HEK293 (cell line): ENCODE results near the gene MRPL44.

Experiments
- GFI1B ChIP-seq: fragments of 450-650 bp; formaldehyde crosslinking; IDR thresholded peaks from 2 replicates; pipeline ENCODE4 v1.5.1; 2016; ENCODE audit warnings: missing biosample characterization, missing genetic modification characterization
- KLF1 ChIP-seq: fragments of 450-650 bp; formaldehyde crosslinking; IDR thresholded peaks from 2 replicates; pipeline ENCODE4 v1.5.1; 2016; ENCODE audit warnings: missing biosample characterization, missing genetic modification characterization
- KLF10 ChIP-seq: fragments of 450-650 bp; IDR thresholded peaks from 2 replicates; pipeline ENCODE4 v1.5.1; 2018; ENCODE audit warnings: missing biosample characterization, mild to moderate bottlenecking, missing genetic modification characterization
- PRDM1 ChIP-seq: fragments of 450-650 bp; formaldehyde crosslinking; IDR thresholded peaks from 2 replicates; pipeline ENCODE4; 2016; ENCODE audit warnings: missing biosample characterization, missing genetic modification characterization
- SCRT1 ChIP-seq: fragments of 450-650 bp; formaldehyde crosslinking; IDR thresholded peaks from 2 replicates; pipeline ENCODE4 v1.5.1; 2016; ENCODE audit warnings: missing biosample characterization, missing genetic modification characterization, borderline replicate concordance
- ZBTB17 ChIP-seq: fragments of 450-650 bp; formaldehyde crosslinking; IDR thresholded peaks from 2 replicates; pipeline ENCODE4 v1.5.1; 2016; ENCODE audit warnings: missing biosample characterization, missing genetic modification characterization
- ZBTB20 ChIP-seq: fragments of 450-650 bp; formaldehyde crosslinking; IDR thresholded peaks from 2 replicates; pipeline ENCODE4 v1.5.1; 2016; ENCODE audit warnings: missing biosample characterization, missing genetic modification characterization
- ZBTB26 ChIP-seq: fragments of 450-650 bp; formaldehyde crosslinking; optimal IDR thresholded peaks from 2 replicates; pipeline ENCODE3; 2016; ENCODE audit warnings: missing biosample characterization, mild to moderate bottlenecking, missing genetic modification characterization
- ZBTB48 ChIP-seq: fragments of 450-650 bp; formaldehyde crosslinking; IDR thresholded peaks from 2 replicates; pipeline ENCODE4 v1.5.1; 2016; ENCODE audit warnings: missing biosample characterization, missing genetic modification characterization
- ZBTB49 ChIP-seq: fragments of 450-650 bp; formaldehyde crosslinking; IDR thresholded peaks from 2 replicates; pipeline ENCODE4 v1.5.1; 2016; ENCODE audit warnings: missing biosample characterization, missing genetic modification characterization, low read depth
- ZBTB7A ChIP-seq: fragments of 450-650 bp; formaldehyde crosslinking; IDR thresholded peaks from 2 replicates; pipeline ENCODE4 v1.5.1; 2016; ENCODE audit warnings: low read depth, missing biosample characterization, missing genetic modification characterization
- ZFP37 ChIP-seq: fragments of 450-650 bp; formaldehyde crosslinking; IDR thresholded peaks from 2 replicates; pipeline ENCODE4 v1.5.1; 2016; ENCODE audit warnings: missing biosample characterization, missing genetic modification characterization
- ZNF10 ChIP-seq: fragments of 450-650 bp; formaldehyde crosslinking; IDR thresholded peaks from 2 replicates; pipeline ENCODE4 v1.5.1; 2017; ENCODE audit warnings: missing biosample characterization, missing genetic modification characterization
- ZNF335 ChIP-seq: fragments of 450-650 bp; formaldehyde crosslinking; conservative IDR thresholded peaks from 2 replicates; pipeline ENCODE4 v1.5.1; 2016; ENCODE audit warnings: missing biosample characterization, missing genetic modification characterization
- ZNF354C ChIP-seq: fragments of 450-650 bp; formaldehyde crosslinking; IDR thresholded peaks from 2 replicates; pipeline ENCODE4 v1.5.1; 2016; ENCODE audit warnings: missing biosample characterization, missing genetic modification characterization, low read depth, borderline replicate concordance
- ZNF37A ChIP-seq: fragments of 450-650 bp; IDR thresholded peaks from 2 replicates; pipeline ENCODE4 v1.5.1; 2018; ENCODE audit warnings: missing biosample characterization, missing genetic modification characterization
- ZNF391 ChIP-seq: fragments of 450-650 bp; formaldehyde crosslinking; IDR thresholded peaks from 2 replicates; pipeline ENCODE4 v1.5.1; 2016; ENCODE audit warnings: low read depth, missing biosample characterization, missing genetic modification characterization, borderline replicate concordance
- ZNF449 ChIP-seq: fragments of 450-650 bp; formaldehyde crosslinking; IDR thresholded peaks from 2 replicates; pipeline ENCODE4 v1.5.1; 2017; ENCODE audit warnings: missing biosample characterization, mild to moderate bottlenecking, missing genetic modification characterization, moderate library complexity
- ZNF501 ChIP-seq: fragments of 450-650 bp; formaldehyde crosslinking; IDR thresholded peaks from 2 replicates; pipeline ENCODE4 v1.5.1; 2016; ENCODE audit warnings: missing biosample characterization, missing genetic modification characterization
- ZNF521 ChIP-seq: fragments of 450-650 bp; formaldehyde crosslinking; IDR thresholded peaks from 2 replicates; pipeline ENCODE4 v1.5.1; 2017; ENCODE audit warnings: missing biosample characterization, mild to moderate bottlenecking, missing genetic modification characterization
- ZNF560 ChIP-seq: fragments of 450-650 bp; formaldehyde crosslinking; IDR thresholded peaks from 2 replicates; pipeline ENCODE4 v1.5.1; 2017; ENCODE audit warnings: missing biosample characterization, missing genetic modification characterization, borderline replicate concordance
- ZNF561 ChIP-seq: fragments of 450-650 bp; IDR thresholded peaks from 2 replicates; pipeline ENCODE4 v1.5.1; 2018; ENCODE audit warnings: missing biosample characterization, missing genetic modification characterization, borderline replicate concordance
- ZNF624 ChIP-seq: fragments of 450-650 bp; formaldehyde crosslinking; IDR thresholded peaks from 2 replicates; pipeline ENCODE4 v1.5.1; 2017; ENCODE audit warnings: missing biosample characterization, missing genetic modification characterization
- ZNF658 ChIP-seq: fragments of 450-650 bp; formaldehyde crosslinking; IDR thresholded peaks from 2 replicates; pipeline ENCODE4; 2016; ENCODE audit warnings: missing biosample characterization, missing genetic modification characterization
- ZNF660 ChIP-seq: fragments of 450-650 bp; IDR thresholded peaks from 2 replicates; pipeline ENCODE4 v1.5.1; 2018; ENCODE audit warnings: missing biosample characterization, mild to moderate bottlenecking, missing genetic modification characterization
- ZNF664 ChIP-seq: fragments of 450-650 bp; formaldehyde crosslinking; IDR thresholded peaks from 2 replicates; pipeline ENCODE4 v1.5.1; 2016; ENCODE audit warnings: missing biosample characterization, missing genetic modification characterization
- TF ChIP-seq, protein P1 (sequence below): fragments of 450-650 bp; formaldehyde crosslinking; IDR thresholded peaks from 2 replicates; pipeline ENCODE4 v1.5.1; 2016; ENCODE audit warnings: missing biosample characterization, missing genetic modification characterization
- TF ChIP-seq, protein P2 (sequence below): sonication (generic); formaldehyde crosslinking; IDR thresholded peaks from 2 replicates; pipeline ENCODE4 v1.8.1; 2022; ENCODE audit warnings: mild to moderate bottlenecking, moderate library complexity, missing genetic modification reagents
- TF ChIP-seq, protein P3 (sequence below): fragments of 450-650 bp; formaldehyde crosslinking; IDR thresholded peaks from 2 replicates; pipeline ENCODE4 v1.5.1; 2016; ENCODE audit warnings: missing biosample characterization, missing genetic modification characterization

MRPL44 gene

GRCh38 chr2:223957092-223957851 is at the start of gene MRPL44 (continued):
- TF ChIP-seq ZNF354C (tag by site-specific recombination), result no peak
- peak; percentile 99 for TF ChIP-seq ZNF501 (tag by site-specific recombination)
- TF ChIP-seq, protein P1, sequence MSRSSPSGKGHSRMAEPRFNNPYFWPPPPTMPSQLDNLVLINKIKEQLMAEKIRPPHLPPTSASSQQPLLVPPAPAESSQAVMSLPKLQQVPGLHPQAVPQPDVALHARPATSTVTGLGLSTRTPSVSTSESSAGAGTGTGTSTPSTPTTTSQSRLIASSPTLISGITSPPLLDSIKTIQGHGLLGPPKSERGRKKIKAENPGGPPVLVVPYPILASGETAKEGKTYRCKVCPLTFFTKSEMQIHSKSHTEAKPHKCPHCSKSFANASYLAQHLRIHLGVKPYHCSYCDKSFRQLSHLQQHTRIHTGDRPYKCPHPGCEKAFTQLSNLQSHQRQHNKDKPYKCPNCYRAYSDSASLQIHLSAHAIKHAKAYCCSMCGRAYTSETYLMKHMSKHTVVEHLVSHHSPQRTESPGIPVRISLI (tag by site-specific recombination), result no peak
- no peak for TF ChIP-seq ZNF560
- TF ChIP-seq ZBTB48, result 0 out of 2 replicates have a peak, but pooled peaks have one; percentile 51
- TF ChIP-seq, protein P2, sequence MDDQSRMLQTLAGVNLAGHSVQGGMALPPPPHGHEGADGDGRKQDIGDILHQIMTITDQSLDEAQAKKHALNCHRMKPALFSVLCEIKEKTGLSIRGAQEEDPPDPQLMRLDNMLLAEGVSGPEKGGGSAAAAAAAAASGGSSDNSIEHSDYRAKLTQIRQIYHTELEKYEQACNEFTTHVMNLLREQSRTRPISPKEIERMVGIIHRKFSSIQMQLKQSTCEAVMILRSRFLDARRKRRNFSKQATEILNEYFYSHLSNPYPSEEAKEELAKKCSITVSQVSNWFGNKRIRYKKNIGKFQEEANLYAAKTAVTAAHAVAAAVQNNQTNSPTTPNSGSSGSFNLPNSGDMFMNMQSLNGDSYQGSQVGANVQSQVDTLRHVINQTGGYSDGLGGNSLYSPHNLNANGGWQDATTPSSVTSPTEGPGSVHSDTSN, result peak; percentile 84; the same call in 1 of the 2 replicates
- TF ChIP-seq ZNF624 (tag by site-specific recombination), result 0 out of 2 replicates have a peak, but pooled peaks have one; percentile 62
- no peak for TF ChIP-seq ZBTB49 (tag by site-specific recombination)
- TF ChIP-seq, protein P3, sequence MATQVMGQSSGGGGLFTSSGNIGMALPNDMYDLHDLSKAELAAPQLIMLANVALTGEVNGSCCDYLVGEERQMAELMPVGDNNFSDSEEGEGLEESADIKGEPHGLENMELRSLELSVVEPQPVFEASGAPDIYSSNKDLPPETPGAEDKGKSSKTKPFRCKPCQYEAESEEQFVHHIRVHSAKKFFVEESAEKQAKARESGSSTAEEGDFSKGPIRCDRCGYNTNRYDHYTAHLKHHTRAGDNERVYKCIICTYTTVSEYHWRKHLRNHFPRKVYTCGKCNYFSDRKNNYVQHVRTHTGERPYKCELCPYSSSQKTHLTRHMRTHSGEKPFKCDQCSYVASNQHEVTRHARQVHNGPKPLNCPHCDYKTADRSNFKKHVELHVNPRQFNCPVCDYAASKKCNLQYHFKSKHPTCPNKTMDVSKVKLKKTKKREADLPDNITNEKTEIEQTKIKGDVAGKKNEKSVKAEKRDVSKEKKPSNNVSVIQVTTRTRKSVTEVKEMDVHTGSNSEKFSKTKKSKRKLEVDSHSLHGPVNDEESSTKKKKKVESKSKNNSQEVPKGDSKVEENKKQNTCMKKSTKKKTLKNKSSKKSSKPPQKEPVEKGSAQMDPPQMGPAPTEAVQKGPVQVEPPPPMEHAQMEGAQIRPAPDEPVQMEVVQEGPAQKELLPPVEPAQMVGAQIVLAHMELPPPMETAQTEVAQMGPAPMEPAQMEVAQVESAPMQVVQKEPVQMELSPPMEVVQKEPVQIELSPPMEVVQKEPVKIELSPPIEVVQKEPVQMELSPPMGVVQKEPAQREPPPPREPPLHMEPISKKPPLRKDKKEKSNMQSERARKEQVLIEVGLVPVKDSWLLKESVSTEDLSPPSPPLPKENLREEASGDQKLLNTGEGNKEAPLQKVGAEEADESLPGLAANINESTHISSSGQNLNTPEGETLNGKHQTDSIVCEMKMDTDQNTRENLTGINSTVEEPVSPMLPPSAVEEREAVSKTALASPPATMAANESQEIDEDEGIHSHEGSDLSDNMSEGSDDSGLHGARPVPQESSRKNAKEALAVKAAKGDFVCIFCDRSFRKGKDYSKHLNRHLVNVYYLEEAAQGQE (tag by site-specific recombination), result peak; percentile 63
- peak; percentile 55; the same call in 1 of the 2 replicates for TF ChIP-seq GFI1B (tag by site-specific recombination)
- peak; percentile 84 for TF ChIP-seq ZNF335 (tag by site-specific recombination)
- TF ChIP-seq ZNF37A (tag by site-specific recombination), result no peak
- peak; percentile 99 for TF ChIP-seq ZNF391 (tag by site-specific recombination)
- peak; percentile 90 for TF ChIP-seq KLF1 (tag by site-specific recombination)
- TF ChIP-seq KLF10 (tag by site-specific recombination), result peak; percentile 52; the same call in 1 of the 2 replicates
- peak; percentile 94 for TF ChIP-seq ZBTB17 (tag by site-specific recombination)
- TF ChIP-seq ZNF660 (tag by site-specific recombination), result peak; percentile 98
- peak; percentile 72; the same call in 1 of the 2 replicates for TF ChIP-seq ZBTB20 (tag by site-specific recombination)
- peak; percentile 94 for TF ChIP-seq ZNF561 (tag by site-specific recombination)
- TF ChIP-seq ZNF10, result 0 out of 2 replicates have a peak, but pooled peaks have one; percentile 16
- no peak for TF ChIP-seq SCRT1 (tag by site-specific recombination)
- TF ChIP-seq ZBTB7A (tag by site-specific recombination), result peak; percentile 89
- TF ChIP-seq ZFP37 (tag by site-specific recombination), result peak; percentile 97
- TF ChIP-seq ZNF658 (tag by site-specific recombination), result no peak
- TF ChIP-seq ZNF449 (tag by site-specific recombination), result 0 out of 2 replicates have a peak, but pooled peaks have one; percentile 29
- peak; percentile 95 for TF ChIP-seq PRDM1 (tag by site-specific recombination)
- 0 out of 2 replicates have a peak, but pooled peaks have one; percentile 35 for TF ChIP-seq ZNF664 (tag by site-specific recombination)
- no peak for TF ChIP-seq ZNF521 (tag by site-specific recombination)
- peak; percentile 55 for TF ChIP-seq ZBTB26 (tag by site-specific recombination)
